HG03469 (cell line): ENCODE data around the gene ARID3B.
"Not testable (repeated sequence)": the region's sequence is repeated elsewhere in the genome, so short reads cannot be mapped to it uniquely, and the experiment has no call there.

ENCODE experiments used
- ATAC-seq: cut with Tn5 transposase; IDR thresholded peaks from one replicate; pipeline ENCODE4 v1.9.1; 2021; ENCODE audit warnings: mild to moderate bottlenecking, moderate library complexity, moderate number of reproducible peaks; ENCODE audit not compliant: unreplicated experiment

ARID3B gene

DNA sequence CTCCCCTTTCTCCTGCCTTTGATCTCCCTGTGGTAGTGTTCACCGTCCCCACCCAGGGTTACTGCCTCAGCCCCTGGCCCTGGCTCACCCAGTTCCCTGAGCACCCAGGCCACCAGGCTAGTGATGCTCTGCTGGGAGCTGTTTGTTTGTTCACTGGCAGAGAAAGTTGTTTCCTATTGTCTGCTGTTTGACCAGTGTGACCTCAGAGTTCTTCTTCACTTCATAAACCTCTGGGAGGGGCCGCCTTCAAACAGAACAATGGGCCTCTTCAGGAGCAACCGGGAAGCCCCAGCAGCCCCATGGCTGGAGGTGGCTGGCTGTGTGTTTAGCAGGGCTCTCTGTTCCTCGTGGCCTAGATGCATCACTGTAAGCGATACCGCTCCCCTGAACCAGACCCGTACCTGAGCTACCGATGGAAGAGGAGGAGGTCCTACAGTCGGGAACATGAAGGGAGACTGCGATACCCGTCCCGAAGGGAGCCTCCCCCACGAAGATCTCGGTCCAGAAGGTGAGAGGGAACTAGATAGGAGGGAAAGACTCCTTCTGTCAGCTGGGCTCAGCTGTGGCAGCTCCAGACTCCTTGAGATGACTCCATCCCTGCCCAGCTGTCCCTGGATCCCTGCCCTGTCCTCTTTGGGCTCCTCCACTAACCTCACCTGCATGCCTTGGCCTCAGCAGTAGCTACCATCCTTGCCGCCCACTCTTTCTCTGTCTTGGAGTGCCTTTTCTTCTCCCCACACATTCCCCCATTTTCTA, 78.0 kb downstream of the ARID3B start:
- ATAC-seq: no peak

DNA sequence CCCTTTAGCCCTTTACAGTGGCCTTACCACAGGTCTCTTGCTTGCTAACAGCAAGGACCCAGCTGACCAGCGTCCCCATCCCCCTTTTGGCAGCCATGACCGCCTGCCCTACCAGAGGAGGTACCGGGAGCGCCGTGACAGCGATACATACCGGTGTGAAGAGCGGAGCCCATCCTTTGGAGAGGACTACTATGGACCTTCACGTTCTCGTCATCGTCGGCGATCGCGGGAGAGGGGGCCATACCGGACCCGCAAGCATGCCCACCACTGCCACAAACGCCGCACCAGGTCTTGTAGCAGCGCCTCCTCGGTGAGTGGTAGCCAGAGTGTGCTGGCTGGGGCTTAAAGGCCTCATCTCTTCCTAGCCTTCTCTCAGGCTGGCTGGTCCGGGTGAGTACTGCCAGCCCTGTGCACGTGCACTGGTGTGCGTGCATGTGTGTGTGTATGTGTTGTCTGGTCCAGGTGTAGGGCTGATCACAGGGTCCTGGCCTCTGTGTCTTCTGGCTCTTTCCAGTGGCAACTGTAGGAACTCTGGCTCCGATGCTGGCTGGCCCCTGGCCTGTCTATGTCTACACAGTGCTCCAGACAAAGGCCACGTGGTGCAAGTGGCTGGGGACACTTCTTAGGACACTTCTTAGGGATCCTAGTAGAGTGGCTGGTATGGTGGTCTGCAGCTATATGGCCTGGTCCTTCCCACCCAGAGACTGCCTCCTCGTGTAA, 79.1 kb downstream of the ARID3B start:
- no peak for ATAC-seq

DNA sequence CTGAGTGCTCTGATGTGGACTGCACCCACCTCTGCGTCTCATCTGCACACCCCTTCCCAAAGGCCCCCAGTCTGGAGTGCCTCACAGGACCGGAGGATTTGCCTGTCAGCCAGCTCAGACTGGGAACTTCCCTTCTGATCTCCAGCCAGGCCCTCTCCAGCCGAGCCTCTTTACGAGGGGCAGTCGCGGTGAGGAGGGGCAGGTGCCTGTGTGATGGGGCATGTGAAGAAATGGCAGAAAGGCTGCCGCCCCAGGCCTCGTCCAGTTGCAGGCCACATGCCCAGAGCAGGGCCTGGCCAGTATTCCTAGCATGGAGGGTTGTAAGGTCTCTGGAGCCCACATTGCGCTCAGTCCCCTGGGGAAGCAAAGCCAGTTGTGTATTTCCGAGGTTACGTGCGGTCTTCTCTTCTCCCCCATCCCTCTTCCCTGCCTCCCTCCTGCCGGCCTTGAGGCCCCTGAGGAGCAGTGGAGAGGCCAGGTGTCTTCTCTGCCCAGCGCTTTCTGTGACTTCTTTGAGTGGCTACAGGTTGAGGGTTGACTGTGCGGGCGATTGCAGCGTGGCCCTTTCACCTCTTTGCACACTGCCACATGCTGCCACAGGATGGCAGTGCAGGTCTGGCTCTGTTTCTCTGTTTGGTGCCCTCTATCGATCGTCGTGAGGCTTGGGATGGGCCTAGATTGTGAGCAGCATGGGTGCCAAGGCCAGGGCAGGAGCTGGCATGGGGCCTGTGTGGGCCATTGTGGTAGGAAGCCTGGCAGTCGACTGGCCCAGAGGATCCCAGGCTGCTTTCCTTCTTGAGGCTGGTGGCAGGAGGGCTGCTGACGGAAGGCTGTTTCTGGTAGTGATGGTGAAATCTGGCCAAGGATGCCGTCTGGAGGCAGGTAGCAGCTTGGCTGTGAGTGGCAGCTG, 79.9 kb downstream of the ARID3B start:
- ATAC-seq: no peak

DNA sequence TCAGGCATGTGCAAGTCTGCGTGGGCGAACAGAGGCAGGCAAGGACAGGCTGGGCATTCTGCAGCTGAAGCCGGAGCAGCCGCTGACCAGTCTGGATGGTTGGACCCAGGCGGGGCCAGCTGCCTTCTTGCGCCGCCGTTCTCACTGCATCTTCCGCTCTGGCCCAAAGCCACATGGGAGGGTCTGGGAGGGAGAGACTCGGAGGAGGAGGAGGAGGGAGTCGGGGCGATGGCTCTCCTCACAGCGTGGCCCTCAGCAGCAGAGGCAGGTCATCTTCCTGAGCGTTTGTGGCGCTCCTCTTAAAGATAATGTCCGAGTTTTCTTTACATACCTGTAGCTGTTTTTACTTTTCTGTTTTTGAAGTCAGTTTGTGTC, 80.5 kb downstream of the ARID3B start:
- ATAC-seq: no peak

DNA sequence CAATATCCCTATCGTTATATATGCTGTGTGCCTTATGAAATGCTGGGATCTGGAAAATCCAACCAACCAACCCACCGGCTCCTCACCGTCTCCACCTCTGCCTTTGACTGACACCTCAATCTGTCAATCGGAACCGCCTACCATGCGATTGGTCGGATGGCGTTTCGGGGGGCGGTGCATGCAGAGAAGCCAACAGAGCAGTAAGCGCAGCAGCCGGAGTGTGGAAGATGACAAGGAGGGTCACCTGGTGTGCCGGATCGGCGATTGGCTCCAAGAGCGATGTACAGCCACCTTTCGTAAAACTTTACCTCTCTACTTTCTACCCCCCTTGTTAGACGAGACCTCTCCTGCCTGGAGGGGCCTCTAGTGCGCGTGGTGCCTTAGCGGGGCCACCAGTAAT, 80.9 kb downstream of the ARID3B start:
- ATAC-seq: no peak

DNA sequence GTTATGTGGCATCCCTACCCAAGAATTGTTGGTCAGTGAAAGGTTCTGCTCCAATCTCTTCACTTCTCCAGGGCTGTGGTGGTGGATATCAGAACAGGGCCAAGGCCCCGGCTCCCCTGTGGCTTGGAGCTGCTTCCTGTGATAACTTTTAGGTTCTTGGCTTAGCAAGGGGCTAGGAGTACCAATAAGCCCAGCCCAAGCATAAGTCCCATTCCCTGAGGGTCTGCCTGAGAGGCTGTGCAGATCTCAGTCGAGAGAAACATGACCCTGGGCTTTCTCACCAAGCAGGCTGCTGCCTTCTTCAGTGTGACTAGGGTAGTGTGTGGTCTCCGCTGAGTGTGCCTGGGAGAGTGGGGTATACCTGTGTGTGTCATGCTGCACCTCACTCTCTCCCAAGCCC, 81.7 kb downstream of the ARID3B start:
- ATAC-seq: no peak

DNA sequence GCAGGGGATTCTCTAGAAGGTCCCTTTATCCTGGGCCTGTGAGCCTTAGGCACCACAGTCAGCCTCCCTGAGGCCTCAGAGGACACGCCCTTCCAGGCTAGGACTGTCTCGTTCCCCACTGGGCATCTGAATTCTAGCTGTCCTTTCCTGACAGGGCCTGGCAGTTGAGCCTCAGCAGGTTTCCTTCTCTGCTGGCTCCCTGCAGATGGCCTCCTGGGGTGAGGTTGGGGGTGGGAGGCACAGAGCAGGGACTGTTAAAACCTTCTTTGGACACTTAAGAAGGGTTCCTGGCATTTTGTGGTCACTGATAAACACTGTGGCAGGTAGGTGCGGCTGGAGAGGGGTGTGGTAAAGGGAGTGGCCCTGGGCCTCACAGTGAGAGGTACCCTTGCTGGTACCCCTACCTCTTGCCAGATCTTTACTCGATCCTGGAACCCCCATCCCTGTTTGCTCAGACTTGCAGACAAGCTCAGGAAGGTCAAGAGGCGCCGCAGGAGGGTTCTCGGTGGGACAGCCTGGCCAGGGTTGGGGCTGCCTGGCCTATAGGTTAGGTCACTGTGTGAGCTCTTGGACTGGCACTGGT, 83.1 kb downstream of the ARID3B start:
- ATAC-seq: no peak

DNA sequence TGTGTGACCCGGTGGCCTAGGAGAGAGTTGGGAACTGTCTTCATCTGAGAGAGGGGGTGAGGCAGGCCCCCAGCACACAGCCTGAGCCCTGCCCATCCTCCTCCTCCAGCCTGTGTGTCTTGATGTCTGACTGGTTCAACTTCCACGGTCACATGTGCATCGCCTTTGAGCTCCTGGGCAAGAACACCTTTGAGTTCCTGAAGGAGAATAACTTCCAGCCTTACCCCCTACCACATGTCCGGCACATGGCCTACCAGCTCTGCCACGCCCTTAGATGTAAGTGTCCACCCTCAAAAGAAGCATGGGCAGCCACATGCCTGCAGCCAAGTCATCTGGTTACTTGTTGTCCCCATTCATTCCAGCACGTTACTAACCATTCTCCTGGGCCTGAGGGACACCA, 84.7 kb downstream of the ARID3B start:
- ATAC-seq: no peak

DNA sequence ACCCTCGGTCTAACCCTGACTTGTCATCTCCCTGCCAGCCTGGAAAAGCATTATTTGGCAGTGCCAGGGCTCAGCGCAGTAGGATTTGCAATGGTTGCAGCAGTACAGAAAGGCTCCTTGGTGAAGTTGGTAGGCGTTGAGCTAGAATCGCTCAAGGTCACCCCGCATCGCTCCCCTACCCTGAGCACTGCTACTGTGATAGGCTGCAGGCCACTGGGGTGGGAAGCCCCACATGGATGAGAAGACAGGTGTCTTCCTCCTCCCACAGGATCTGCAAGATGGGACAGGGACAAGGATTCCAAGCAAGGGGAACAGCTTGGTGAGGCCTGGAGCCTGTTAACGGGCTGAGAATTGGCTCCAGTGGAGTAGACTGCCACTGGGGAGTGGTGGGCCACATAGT, 85.3 kb downstream of the ARID3B start:
- ATAC-seq: no peak

DNA sequence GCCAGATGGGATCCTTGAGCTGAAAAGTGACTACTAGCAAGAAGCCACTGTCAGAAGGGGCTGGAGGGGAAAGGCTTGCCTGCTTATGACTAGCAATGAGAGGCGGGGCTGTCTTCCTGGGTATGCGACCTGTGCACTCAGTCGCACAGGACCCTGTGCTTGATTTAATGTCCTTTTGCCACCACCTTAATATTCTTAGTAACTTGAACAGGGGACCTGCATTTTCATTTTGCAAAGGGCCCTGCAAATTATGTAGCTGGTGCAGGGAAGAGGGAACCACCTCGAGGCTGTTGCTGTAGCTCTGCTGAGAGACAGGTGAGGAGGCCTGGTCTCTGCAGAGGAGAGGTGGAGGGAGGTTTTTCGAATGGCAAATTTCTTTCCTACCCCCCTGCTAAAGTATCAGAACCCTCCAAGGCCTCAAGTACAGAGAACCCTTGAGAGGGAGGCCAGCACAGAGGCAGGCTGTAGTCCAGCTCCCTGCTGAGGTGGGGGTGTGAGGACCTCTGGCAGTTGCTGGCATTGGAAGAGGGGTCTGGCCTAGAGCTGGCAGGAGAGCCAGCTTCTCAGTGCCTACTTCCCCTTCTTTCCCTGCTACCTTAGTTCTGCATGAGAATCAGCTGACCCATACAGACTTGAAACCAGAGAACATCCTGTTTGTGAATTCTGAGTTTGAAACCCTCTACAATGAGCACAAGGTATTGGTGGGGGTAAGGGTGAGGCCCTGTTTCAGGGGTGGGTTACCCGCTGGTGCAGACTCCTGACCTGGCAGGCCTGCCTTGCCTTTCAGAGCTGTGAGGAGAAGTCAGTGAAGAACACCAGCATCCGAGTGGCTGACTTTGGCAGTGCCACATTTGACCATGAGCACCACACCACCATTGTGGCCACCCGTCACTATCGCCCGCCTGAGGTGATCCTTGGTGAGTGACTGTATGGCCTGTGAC, 86.0 kb downstream of the ARID3B start:
- ATAC-seq: no peak

DNA sequence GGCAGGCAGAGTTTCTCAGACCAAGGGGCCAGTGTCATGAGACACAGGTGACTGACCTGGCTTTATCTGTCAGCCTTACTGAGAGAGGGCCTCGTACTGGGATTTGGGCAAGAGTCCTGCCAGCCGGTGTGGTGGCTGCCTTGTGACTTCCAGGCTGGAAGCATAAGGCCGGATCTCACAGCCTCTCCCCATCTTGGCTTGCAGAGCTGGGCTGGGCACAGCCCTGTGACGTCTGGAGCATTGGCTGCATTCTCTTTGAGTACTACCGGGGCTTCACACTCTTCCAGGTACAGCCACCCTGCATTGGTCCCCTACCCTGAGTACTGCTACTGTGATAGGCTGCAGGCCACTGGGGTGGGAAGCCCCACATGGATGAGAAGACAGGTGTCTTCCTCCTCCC, 86.7 kb downstream of the ARID3B start:
- ATAC-seq: no peak

DNA sequence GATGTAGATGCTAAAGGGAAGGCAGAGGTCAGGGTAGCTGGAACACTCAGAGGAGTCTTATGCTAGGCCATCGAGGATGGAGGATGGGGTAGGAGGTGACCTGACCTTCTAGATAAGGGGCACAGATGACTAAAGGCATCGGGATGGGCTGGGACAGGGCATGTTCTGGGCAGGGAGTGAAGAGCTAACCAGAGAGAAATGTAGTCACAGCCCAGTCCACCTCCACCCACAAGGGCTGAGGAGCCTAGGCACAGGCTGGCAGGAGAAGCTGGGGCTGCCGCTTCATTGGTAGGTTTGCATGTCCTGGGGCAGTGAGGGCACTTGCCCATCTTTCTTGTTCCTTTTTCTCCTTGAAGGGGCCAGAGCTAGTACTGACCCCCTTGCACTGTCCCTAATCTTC, 87.2 kb downstream of the ARID3B start:
- ATAC-seq: no peak

DNA sequence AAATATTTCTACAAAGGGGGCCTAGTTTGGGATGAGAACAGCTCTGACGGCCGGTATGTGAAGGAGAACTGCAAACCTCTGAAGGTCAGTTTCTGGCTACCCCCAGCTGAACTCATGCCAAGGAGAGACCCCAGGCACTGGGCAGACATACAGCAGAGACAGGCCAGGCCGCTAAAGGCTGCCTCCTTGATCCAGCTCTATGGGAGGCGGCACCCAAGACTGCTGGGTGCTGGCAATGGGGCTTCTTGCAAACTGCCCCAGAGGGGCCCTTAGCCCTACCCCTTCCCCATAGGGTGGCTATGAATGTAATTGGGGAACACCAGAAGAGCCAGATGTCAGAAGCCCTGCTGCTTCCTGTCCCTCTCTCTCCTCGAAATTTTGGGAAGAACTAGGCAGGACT, 87.9 kb downstream of the ARID3B start:
- ATAC-seq: no peak

DNA sequence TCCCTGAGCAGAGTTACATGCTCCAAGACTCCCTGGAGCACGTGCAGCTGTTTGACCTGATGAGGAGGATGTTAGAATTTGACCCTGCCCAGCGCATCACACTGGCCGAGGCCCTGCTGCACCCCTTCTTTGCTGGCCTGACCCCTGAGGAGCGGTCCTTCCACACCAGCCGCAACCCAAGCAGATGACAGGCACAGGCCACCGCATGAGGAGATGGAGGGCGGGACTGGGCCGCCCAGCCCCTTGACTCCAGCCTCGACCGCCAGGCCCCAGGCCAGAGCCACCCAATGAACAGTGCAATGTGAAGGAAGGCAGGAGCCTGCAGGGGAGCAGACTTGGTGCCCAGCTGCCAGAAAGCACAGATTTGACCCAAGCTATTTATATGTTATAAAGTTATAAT, 88.7 kb downstream of the ARID3B start:
- not testable (repeated sequence) for ATAC-seq

DNA sequence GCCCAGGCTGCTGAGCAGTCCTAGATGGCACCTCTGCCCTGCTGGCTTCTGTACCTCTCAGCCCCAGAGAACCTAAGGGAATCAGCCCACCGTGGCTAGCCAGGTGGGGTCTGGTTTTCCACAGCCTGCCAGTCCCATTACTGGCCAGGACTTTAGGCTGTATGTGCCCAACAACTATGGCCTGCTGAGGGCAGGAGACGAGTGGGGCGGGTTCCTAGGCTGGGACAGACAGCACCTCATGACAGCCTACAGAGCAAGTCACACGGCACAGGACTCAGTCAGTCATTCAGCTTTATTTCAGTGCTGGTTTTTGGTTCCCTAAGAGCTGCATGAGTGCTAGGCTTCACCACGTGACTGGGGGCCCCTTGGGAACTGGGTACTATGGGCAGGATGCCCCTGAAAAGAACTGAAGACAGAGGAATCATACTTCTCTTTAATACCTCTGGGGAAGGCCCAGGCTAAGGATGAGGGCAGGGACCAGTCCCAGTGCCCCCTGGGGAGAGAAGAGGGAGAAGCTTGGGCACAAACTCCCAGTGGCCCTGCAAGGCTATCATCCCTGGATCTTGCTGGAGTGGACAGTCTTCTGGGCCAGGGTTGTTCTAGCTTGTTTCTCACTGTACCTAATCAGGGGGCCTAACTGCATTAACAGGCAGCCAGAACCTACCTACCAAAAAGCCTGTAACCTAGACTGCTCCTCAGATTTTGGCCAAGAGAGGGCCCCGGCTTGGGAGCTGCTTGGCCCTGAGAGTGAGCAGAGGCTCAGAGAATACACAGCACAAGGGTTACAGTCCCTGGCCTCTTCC, 89.5 kb downstream of the ARID3B start:
- ATAC-seq: no peak

DNA sequence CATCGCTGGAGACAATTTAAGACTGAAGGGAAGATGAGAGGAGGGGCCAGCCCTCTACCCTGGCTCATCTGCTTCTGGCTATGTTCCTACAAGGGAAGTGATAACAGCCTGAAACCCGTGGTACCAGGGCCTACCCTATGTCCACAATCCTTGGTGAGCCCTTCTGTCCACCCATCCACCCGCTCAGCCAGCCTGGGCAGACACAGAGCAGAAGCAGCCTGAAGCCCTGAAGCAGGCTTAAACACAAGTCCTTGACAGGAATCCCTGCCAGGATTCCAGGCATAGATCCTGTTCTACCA, 90.0 kb downstream of the ARID3B start:
- ATAC-seq: no peak

DNA sequence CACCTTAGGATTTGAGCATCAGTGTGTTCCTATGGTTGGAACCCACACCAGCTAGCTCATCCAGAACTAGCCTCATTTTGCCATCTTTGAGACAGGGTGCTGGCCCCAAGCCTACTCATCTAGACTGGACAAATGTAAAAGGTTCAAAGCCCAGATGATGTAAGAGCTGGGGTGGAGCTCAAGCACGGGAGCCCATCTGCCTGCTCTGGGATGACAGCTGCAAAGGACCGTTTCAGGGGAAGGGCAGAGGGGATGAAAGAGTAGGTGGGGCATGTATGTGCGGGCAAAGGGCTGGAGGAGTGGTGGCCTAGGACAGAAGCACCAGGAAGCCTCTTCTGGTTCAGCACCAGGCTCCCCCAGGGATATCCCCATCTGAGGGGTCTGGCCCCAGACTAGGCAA, 90.4 kb downstream of the ARID3B start:
- no peak for ATAC-seq

DNA sequence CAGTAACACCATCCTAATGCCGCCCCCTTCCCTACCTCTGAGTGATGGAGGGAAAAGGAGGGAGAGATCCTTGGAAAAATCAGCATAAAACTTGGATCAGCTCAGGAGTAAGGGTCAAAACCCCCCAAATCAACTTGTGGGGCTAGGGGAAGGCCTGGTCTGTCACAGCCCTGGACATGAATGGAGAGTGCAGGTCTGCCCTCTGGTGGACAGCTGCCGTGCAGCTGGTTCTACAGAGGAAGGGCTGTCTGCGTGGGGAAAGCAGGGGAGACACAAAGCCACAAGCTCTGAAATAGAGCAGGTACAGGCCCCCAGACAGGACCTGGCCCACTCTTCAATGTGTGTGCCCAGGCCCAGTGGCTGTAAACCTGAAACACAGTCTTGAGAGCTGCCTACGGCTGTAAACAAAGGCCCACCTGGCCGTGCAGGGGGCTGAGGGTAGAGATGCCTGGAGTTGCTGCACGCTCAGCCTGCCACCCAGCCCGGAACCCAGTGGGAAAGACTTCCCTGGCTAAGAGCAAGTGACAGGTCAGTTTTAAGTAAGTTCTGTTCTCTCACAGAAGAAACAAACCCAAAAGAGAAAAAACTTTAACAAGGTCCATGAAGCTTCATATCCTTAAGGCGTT, 91.0 kb downstream of the ARID3B start:
- no peak for ATAC-seq

DNA sequence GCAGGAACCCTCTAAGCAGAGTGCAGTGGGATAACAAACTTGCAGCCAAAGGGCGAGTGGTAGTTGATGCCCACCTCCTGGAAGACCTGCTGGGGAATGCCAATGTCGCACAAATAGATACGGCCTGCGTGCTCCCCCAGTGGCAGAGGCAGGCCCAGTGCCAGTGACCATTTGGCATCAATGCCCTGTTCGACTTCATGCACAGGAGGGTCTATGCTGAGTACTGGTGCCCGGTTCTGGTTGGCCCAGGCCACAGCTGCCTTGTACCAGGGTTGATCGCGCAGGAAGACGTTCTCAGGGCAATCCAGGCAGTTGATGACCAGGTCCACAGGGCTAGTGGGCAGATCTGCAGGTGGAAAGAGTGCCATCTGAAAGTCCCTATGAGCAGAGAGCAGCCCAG, 91.6 kb downstream of the ARID3B start:
- ATAC-seq: no peak
